DND-41 (cell line): ENCODE results near the gene RUFY3.

ENCODE experiments used
- ATAC-seq: fragments of 200-7000 bp; cut with Tn5 transposase; 3 replicates; pipeline ENCODE4 v1.9.1; 2021; ENCODE audit warnings: low read depth; ENCODE audit not compliant: insufficient read depth
- DNase-seq: peaks from one replicate; pipeline ENCODE4 v3.0.0-alpha.2; 2020
- H2AFZ ChIP-seq: 2 replicates; pipeline ENCODE4 v1.6.0; 2012; ENCODE audit warnings: low read depth, low read length
- H3K27ac ChIP-seq: 2 replicates; pipeline ENCODE4 v1.5.1; 2012; ENCODE audit warnings: low read length, inconsistent platforms
- H3K27me3 ChIP-seq: fragments of 200-600 bp; sonication (generic); 2 replicates; pipeline ENCODE4 v1.6.0; 2012; ENCODE audit warnings: low read length, mild to moderate bottlenecking, inconsistent platforms; ENCODE audit not compliant: insufficient read depth, poor library complexity
- H3K36me3 ChIP-seq: 2 replicates; pipeline ENCODE4 v1.5.1; 2012; ENCODE audit warnings: low read length, inconsistent platforms; ENCODE audit not compliant: insufficient read depth
- H3K4me1 ChIP-seq: 2 replicates; pipeline ENCODE4 v1.5.1; 2012; ENCODE audit warnings: mild to moderate bottlenecking, low read length; ENCODE audit not compliant: insufficient read depth
- H3K4me2 ChIP-seq: 2 replicates; pipeline ENCODE4 v1.6.0; 2012; ENCODE audit warnings: mild to moderate bottlenecking, moderate library complexity, low read length, inconsistent platforms; ENCODE audit not compliant: insufficient read depth
- H3K4me3 ChIP-seq, 2 experiments: fragments of 200-600 bp in 1 of 2; shearing (Covaris generic) in 1 of 2; 2 replicates each; pipeline ENCODE4 v1.5.1; 2012 to 2016; ENCODE audit warnings: inconsistent platforms in 2 of 2, low read length in 2 of 2, mild to moderate bottlenecking in 2 of 2, low read depth in 1 of 2, moderate library complexity in 1 of 2
- H3K79me2 ChIP-seq: 2 replicates; pipeline ENCODE4 v1.6.0; 2012; ENCODE audit warnings: low read length, inconsistent platforms; ENCODE audit not compliant: insufficient read depth
- H3K9ac ChIP-seq: 2 replicates; pipeline ENCODE4 v1.6.0; 2012; ENCODE audit warnings: low read depth, mild to moderate bottlenecking, inconsistent platforms, low read length, moderate library complexity
- H3K9me3 ChIP-seq: 2 replicates; pipeline ENCODE4 v1.5.1; 2012; ENCODE audit warnings: low read length, moderate library complexity, mild to moderate bottlenecking, inconsistent platforms; ENCODE audit not compliant: insufficient read depth, severe bottlenecking
- H4K20me1 ChIP-seq: 2 replicates; pipeline ENCODE4 v1.6.0; 2012; ENCODE audit warnings: low read length; ENCODE audit not compliant: insufficient read depth
- EZH2 ChIP-seq: IDR thresholded peaks from 3 replicates; pipeline ENCODE4 v1.6.1; 2012; ENCODE audit warnings: borderline replicate concordance, low read depth, mild to moderate bottlenecking, moderate library complexity, low read length, inconsistent platforms; ENCODE audit not compliant: severe bottlenecking
- TF ChIP-seq, protein P1 (sequence below): IDR thresholded peaks from 2 replicates; pipeline ENCODE4 v1.5.1; 2012; ENCODE audit warnings: borderline replicate concordance, low read length, moderate library complexity, mild to moderate bottlenecking; ENCODE audit not compliant: poor library complexity, severe bottlenecking; ENCODE audit errors: extremely low read depth

Gene RUFY3

DNA sequence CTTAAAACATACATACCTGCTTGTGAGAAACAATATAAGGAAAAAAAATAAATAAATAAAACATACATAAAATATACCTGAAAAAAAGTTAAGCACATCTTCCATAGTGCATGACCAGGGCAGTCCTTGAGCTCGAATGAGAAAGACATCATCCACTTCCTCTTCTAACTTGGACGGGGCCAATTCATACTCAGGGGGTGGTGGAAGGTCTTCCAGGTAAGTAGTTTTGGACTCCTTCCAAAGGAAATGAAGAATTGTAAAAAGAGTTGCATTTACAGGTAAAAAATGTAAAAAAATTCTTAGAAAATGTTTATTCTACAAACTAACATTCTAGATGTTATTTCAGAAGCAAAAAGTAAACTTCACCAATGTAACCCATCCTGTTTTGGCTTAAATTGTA lies 114.3 kb downstream of the RUFY3 start:
- H3K27me3 ChIP-seq = no peaks in the 10 kb centered on the region
- H3K27ac ChIP-seq = no peak overlapping the region
- TF ChIP-seq EZH2 = no peak
- TF ChIP-seq, protein P1, sequence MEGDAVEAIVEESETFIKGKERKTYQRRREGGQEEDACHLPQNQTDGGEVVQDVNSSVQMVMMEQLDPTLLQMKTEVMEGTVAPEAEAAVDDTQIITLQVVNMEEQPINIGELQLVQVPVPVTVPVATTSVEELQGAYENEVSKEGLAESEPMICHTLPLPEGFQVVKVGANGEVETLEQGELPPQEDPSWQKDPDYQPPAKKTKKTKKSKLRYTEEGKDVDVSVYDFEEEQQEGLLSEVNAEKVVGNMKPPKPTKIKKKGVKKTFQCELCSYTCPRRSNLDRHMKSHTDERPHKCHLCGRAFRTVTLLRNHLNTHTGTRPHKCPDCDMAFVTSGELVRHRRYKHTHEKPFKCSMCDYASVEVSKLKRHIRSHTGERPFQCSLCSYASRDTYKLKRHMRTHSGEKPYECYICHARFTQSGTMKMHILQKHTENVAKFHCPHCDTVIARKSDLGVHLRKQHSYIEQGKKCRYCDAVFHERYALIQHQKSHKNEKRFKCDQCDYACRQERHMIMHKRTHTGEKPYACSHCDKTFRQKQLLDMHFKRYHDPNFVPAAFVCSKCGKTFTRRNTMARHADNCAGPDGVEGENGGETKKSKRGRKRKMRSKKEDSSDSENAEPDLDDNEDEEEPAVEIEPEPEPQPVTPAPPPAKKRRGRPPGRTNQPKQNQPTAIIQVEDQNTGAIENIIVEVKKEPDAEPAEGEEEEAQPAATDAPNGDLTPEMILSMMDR = no peak
- peak overlapping the region; percentile 83; the same call in 1 of the 2 replicates for H3K4me2 ChIP-seq
- DNase-seq (no peak), ATAC-seq (no peak)
- peaks cover 65% of the 10 kb centered on the region for H4K20me1 ChIP-seq
- no peak overlapping the region for H2AFZ ChIP-seq
- H3K4me1 ChIP-seq = peaks cover 32% of the 10 kb centered on the region
- H3K79me2 ChIP-seq = peaks cover 84% of the 10 kb centered on the region
- H3K36me3 ChIP-seq = peaks cover 74% of the 10 kb centered on the region
- H3K9me3 ChIP-seq = no peaks in the 10 kb centered on the region
- H3K4me3 ChIP-seq = peak overlapping the region in 1 of 2 experiments; percentile 98; a peak in 1 of 4 replicates
- no peak overlapping the region for H3K9ac ChIP-seq

DNA sequence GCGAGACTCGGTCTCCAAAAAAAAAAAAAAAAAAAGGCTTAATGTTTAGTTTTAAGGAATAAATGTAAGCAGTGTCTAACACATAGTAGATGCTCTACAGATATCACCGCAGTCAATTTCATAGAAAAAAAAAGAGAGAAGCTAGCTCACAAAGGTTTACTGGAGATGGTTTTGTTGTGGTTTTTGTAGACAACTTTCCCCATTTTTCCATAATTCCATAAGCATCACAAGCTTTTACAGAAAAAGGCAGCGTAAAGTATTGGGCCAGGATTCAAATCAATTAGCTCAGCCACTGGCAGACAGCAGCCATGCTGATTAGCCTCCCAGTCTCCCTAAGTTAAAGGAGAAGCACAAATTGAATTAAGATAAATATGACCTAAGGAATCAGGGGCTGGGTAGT lies 116.4 kb downstream of the RUFY3 start:
- Histone ChIP-seq H3K27me3 (no peaks in the 10 kb centered on the region), H3K27ac (peak overlapping the region; percentile 97), H3K9ac (peak overlapping the region; percentile 99), H3K9me3 (no peaks in the 10 kb centered on the region), H2AFZ (no peak overlapping the region), H3K4me1 (peaks cover 32% of the 10 kb centered on the region), H4K20me1 (peaks cover 53% of the 10 kb centered on the region), H3K4me3 (peak overlapping the region; percentile 98 to 99), H3K79me2 (peaks cover 64% of the 10 kb centered on the region), H3K36me3 (peaks cover 53% of the 10 kb centered on the region), H3K4me2 (peak overlapping the region; percentile 83)
- DNase-seq (no peak), ATAC-seq (no peak)
- TF ChIP-seq, protein P1 = no peak
- TF ChIP-seq EZH2 = no peak

DNA sequence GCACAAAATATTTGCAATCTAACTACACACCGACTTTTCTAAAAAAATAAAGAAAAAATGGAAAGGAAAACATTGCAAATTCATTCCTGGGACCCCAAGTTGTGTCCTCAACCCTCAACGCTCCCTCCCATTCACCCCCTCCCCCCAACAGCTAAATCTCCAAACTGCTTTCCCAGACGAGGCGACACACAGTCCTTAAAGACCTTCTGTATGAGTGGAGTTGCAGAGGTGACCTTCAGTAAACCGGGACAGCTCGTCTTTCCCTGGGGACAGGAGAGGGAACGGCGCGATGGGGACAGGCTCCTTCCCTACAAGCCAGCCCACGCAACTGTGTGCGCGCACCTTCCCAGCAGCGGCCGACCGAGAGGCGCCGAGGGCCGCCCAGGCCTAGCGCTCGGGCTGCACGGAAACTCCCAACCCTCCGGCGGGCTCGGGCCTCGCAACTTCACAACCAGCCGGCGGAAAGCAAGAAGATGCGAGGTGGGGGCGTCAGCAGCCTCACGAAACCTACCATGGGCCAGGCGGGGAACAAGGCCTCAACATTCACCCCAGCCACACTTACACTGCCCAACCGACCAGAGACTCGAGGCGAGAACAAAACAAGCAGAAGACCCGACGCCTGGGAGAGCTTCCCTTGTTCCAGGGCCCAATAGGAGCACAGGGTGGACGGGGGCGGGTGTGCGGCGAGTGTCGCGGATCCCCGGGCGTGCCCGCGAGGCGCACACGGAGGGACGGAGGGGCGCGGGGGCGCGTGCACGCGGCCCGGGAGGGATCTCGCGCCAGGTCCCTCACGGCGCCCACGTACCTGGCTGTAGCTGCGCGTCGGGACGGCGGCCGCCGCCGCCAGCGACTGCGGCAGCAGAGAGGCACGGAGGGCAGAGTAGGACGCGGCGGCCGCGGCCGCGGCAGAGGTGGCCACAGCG lies 117.2 kb downstream of the RUFY3 start:
- DNase-seq (peak; percentile 75), ATAC-seq (peak; percentile 67)
- peaks cover 49% of the 10 kb centered on the region for H4K20me1 ChIP-seq
- H3K27ac ChIP-seq = peak overlapping the region; percentile 97
- peaks cover 57% of the 10 kb centered on the region for H3K79me2 ChIP-seq
- peak overlapping the region; percentile 83 for H3K4me2 ChIP-seq
- no peak for TF ChIP-seq EZH2
- TF ChIP-seq, protein P1 = no peak
- peak overlapping the region; percentile 98 to 99 for H3K4me3 ChIP-seq
- H3K4me1 ChIP-seq = peaks cover 32% of the 10 kb centered on the region
- no peaks in the 10 kb centered on the region for H3K27me3 ChIP-seq
- H3K9me3 ChIP-seq = no peaks in the 10 kb centered on the region
- H2AFZ ChIP-seq = peak overlapping the region; percentile 74
- H3K36me3 ChIP-seq = peaks cover 46% of the 10 kb centered on the region
- peak overlapping the region; percentile 99 for H3K9ac ChIP-seq
